Measurements from ENCODE around the gene ACSF2. TPM values are rescaled to one million over a fixed set of nuclear protein-coding genes. Genes with fewer than 3 reads are reported as not detected.

Gene ACSF2
- total and polyA plus RNA-seq, 2 donors from 2014 or later: 44.4 to 404 TPM

- no peak for TF ChIP-seq CTCF (IDR thresholded peaks at IDR 0.05; ENCODE audit: borderline replicate concordance, extremely low read depth, insufficient read depth)
- Histone ChIP-seq H3K27ac (ENCODE audit: low read depth in 2 of 2, low read length in 2 of 2) (no peak overlapping the region), H3K36me3 (ENCODE audit: control insufficient read depth in 2 of 3, insufficient read depth in 3 of 3, low read length in 3 of 3) (peaks cover 0 to 18% (median 10%) of the 10 kb centered on the region in 3 donors), H3K27me3 (ENCODE audit: control insufficient read depth, insufficient read depth, low read length) (no peaks in the 10 kb centered on the region), H3K4me1 (ENCODE audit: control insufficient read depth in 2 of 3, insufficient read depth in 2 of 3, low read depth in 1 of 3, low read length in 3 of 3) (peaks cover 0 to 12% (median 10%) of the 10 kb centered on the region in 3 donors), H3K4me3 (ENCODE audit: low read length in 3 of 3) (no peak overlapping the region), H3K9me3 (ENCODE audit: control insufficient read depth in 2 of 3, insufficient read depth in 1 of 3, low read length in 3 of 3) (no peaks in the 10 kb centered on the region), H3K9ac (ENCODE audit: low read length in 3 of 3) (no peak overlapping the region)
- DNase-seq (peak in 2 of 5 donors; percentile 51 to 71), FAIRE-seq (no peak)
- intact Hi-C loops (cut with DNase I): no loop called here
Observed at GRCh38 chr17:50469208-50469605, 43.2 kb downstream of the ACSF2 start.

GRCh38 chr17:50469671-50470305, 43.8 kb downstream of the ACSF2 start:
- Histone ChIP-seq H3K4me1 (ENCODE audit: control insufficient read depth in 2 of 3, insufficient read depth in 2 of 3, low read depth in 1 of 3, low read length in 3 of 3) (peaks cover 0 to 16% (median 14%) of the 10 kb centered on the region in 3 donors), H3K9ac (ENCODE audit: low read length in 3 of 3) (no peak overlapping the region), H3K36me3 (ENCODE audit: control insufficient read depth in 2 of 3, insufficient read depth in 3 of 3, low read length in 3 of 3) (peaks cover 0 to 17% (median 14%) of the 10 kb centered on the region in 3 donors), H3K27ac (ENCODE audit: low read depth in 2 of 2, low read length in 2 of 2) (no peak overlapping the region), H3K27me3 (ENCODE audit: control insufficient read depth, insufficient read depth, low read length) (no peaks in the 10 kb centered on the region), H3K4me3 (ENCODE audit: low read length in 3 of 3) (no peak overlapping the region), H3K9me3 (ENCODE audit: control insufficient read depth in 2 of 3, insufficient read depth in 1 of 3, low read length in 3 of 3) (no peaks in the 10 kb centered on the region)
- DNase-seq (no peak), FAIRE-seq (no peak)
- intact Hi-C loops (cut with DNase I): no loop called here
- no peak for TF ChIP-seq CTCF (IDR thresholded peaks at IDR 0.05; ENCODE audit: borderline replicate concordance, extremely low read depth, insufficient read depth)

- H3K27ac ChIP-seq (ENCODE audit: low read depth in 2 of 2, low read length in 2 of 2): no peak overlapping the region
- no peaks in the 10 kb centered on the region for H3K27me3 ChIP-seq (ENCODE audit: control insufficient read depth, insufficient read depth, low read length)
- H3K4me1 ChIP-seq (ENCODE audit: control insufficient read depth in 2 of 3, insufficient read depth in 2 of 3, low read depth in 1 of 3, low read length in 3 of 3): peaks cover 0 to 22% (median 14%) of the 10 kb centered on the region in 3 donors
- H3K9ac ChIP-seq (ENCODE audit: low read length in 3 of 3): no peak overlapping the region
- H3K36me3 ChIP-seq (ENCODE audit: control insufficient read depth in 2 of 3, insufficient read depth in 3 of 3, low read length in 3 of 3): peaks cover 0 to 15% (median 14%) of the 10 kb centered on the region in 3 donors
- H3K9me3 ChIP-seq (ENCODE audit: control insufficient read depth in 2 of 3, insufficient read depth in 1 of 3, low read length in 3 of 3): no peaks in the 10 kb centered on the region
- intact Hi-C loops (cut with DNase I): no loop called here
- FAIRE-seq (no peak), DNase-seq (peak in 3 of 5 donors; percentile 52 to 73 (median 59))
- no peak overlapping the region for H3K4me3 ChIP-seq (ENCODE audit: low read length in 3 of 3)
- no peak for TF ChIP-seq CTCF (IDR thresholded peaks at IDR 0.05; ENCODE audit: borderline replicate concordance, extremely low read depth, insufficient read depth)
Observed at GRCh38 chr17:50470426-50470825, 44.4 kb downstream of the ACSF2 start.

Data from kidney (tissue), 14 donors.